Measurements from ENCODE around the gene MAN2A1. TPM values are rescaled to one million over a fixed set of nuclear protein-coding genes. Genes with fewer than 3 reads are reported as not detected.

Gene MAN2A1
- total RNA-seq, 1 experiment from 2014 or later, result 86.6 TPM

GRCh38 chr5:109640976-109641375, 48.8 kb upstream of the MAN2A1 start:
- H3K36me3 Mint-ChIP-seq, result peaks cover 22% of the 10 kb centered on the region
- no peak for ATAC-seq
- CTCF ChIA-PET, result no interaction called here
- no peak for DNase-seq (ENCODE audit: low spot score)
- H3K4me3 Mint-ChIP-seq, result no peak overlapping the region
- H3K9me3 Mint-ChIP-seq, result peaks cover 34% of the 10 kb centered on the region
- TF ChIP-seq RELA (CRISPR knock-in tag; IDR thresholded peaks at IDR 0.05; ENCODE audit: borderline replicate concordance) (no peak), SOX15 (CRISPR knock-in tag; IDR thresholded peaks at IDR 0.05) (no peak), EMX1 (CRISPR knock-in tag; IDR thresholded peaks at IDR 0.05) (no peak)
- H3K27ac Mint-ChIP-seq, result no peak overlapping the region
- POLR2A ChIA-PET, result no interaction called here
- H3K27me3 Mint-ChIP-seq (ENCODE audit: low read depth), result no peaks in the 10 kb centered on the region
- H3K4me1 Mint-ChIP-seq, result peaks cover 44% of the 10 kb centered on the region

- peaks cover 46% of the 10 kb centered on the region for H3K4me1 Mint-ChIP-seq
- ChIA-PET POLR2A (no interaction called here), CTCF (no interaction called here)
- no peak overlapping the region for H3K4me3 Mint-ChIP-seq
- TF ChIP-seq ZNF425 (CRISPR knock-in tag; conservative IDR thresholded peaks at IDR 0.05), result no peak
- no peak for TF ChIP-seq ESRRA (CRISPR knock-in tag; IDR thresholded peaks at IDR 0.05; ENCODE audit: borderline replicate concordance)
- TF ChIP-seq PRDM15 (CRISPR knock-in tag; IDR thresholded peaks at IDR 0.05), result no peak
- TF ChIP-seq MXD4 (CRISPR knock-in tag; IDR thresholded peaks at IDR 0.05; ENCODE audit: borderline replicate concordance), result no peak
- TF ChIP-seq TCF7 (CRISPR knock-in tag; IDR thresholded peaks at IDR 0.05; ENCODE audit: low read depth), result no peak
- TF ChIP-seq ZSCAN18 (CRISPR knock-in tag; IDR thresholded peaks at IDR 0.05), result no peak
- TF ChIP-seq ZNF232 (CRISPR knock-in tag; IDR thresholded peaks at IDR 0.05), result no peak
- no peak for TF ChIP-seq CTCF (IDR thresholded peaks at IDR 0.05)
- TF ChIP-seq NR1H2 (CRISPR knock-in tag; IDR thresholded peaks at IDR 0.05), result no peak
- TF ChIP-seq AR (CRISPR knock-in tag; IDR thresholded peaks at IDR 0.05), result no peak
- TF ChIP-seq USF2 (CRISPR knock-in tag; IDR thresholded peaks at IDR 0.05), result no peak
- TF ChIP-seq ETV6 (CRISPR knock-in tag; IDR thresholded peaks at IDR 0.05), result no peak
- no peak for TF ChIP-seq PREB (CRISPR knock-in tag; IDR thresholded peaks at IDR 0.05; ENCODE audit: borderline replicate concordance)
- H3K9me3 Mint-ChIP-seq, result peaks cover 34% of the 10 kb centered on the region
- H3K27me3 Mint-ChIP-seq (ENCODE audit: low read depth), result no peaks in the 10 kb centered on the region
- no peak for ATAC-seq
- no peak for DNase-seq (ENCODE audit: low spot score)
- H3K36me3 Mint-ChIP-seq, result peaks cover 22% of the 10 kb centered on the region
- peak overlapping the region; percentile 92 for H3K27ac Mint-ChIP-seq
These were observed 45.9 kb upstream of the MAN2A1 start for GRCh38 chr5:109643791-109644350.

Data from WTC11 (cell line).